Measurements from ENCODE around the gene PRDX2. TPM values are rescaled to one million over a fixed set of nuclear protein-coding genes. Genes with fewer than 3 reads are reported as not detected.

Gene PRDX2
- total RNA-seq, 1 donor from 2014 or later, result 319 TPM

- peak; percentile 74 for DNase-seq (ENCODE audit: low spot score)
These were observed 9.3 kb downstream of the PRDX2 start for GRCh38 chr19:12792051-12792852.

- peak; percentile 98 for DNase-seq (ENCODE audit: low spot score)
These were observed 10.1 kb downstream of the PRDX2 start, which contains the start of gene JUNB for GRCh38 chr19:12791345-12792050. Gene JUNB (plus strand): TSS chr19:12791486. CDS start chr19:12791772, 286 bp downstream.

- no peak for DNase-seq (ENCODE audit: low spot score)
These were observed 10.8 kb downstream of the PRDX2 start for GRCh38 chr19:12790628-12791344.

GRCh38 chr19:12789904-12790619 is 11.5 kb downstream of the PRDX2 start:
- DNase-seq (ENCODE audit: low spot score), result peak; percentile 95

- DNase-seq (ENCODE audit: low spot score), result no peak
These were observed 12.3 kb downstream of the PRDX2 start for GRCh38 chr19:12789098-12789903.

GRCh38 chr19:12788682-12789097 is 12.9 kb downstream of the PRDX2 start:
- DNase-seq (ENCODE audit: low spot score), result peak; percentile 72

- no peak for DNase-seq (ENCODE audit: low spot score)
These were observed 13.4 kb downstream of the PRDX2 start for GRCh38 chr19:12788042-12788681.

GRCh38 chr19:12787458-12787857 is 14.1 kb downstream of the PRDX2 start:
- no peak for DNase-seq (ENCODE audit: low spot score)

- DNase-seq (ENCODE audit: low spot score), result no peak
These were observed 14.6 kb downstream of the PRDX2 start for GRCh38 chr19:12786952-12787351.

- DNase-seq (ENCODE audit: low spot score), result peak; percentile 58
These were observed 15.3 kb downstream of the PRDX2 start for GRCh38 chr19:12786141-12786870.

- peak; percentile 28 for DNase-seq (ENCODE audit: low spot score)
These were observed 16.1 kb downstream of the PRDX2 start for GRCh38 chr19:12785431-12786031.

- no peak for DNase-seq (ENCODE audit: low spot score)
These were observed 16.6 kb downstream of the PRDX2 start for GRCh38 chr19:12784871-12785430.

- DNase-seq (ENCODE audit: low spot score), result no peak
These were observed 17.2 kb downstream of the PRDX2 start for GRCh38 chr19:12784394-12784870.

- peak; percentile 35 for DNase-seq (ENCODE audit: low spot score)
These were observed 17.7 kb downstream of the PRDX2 start for GRCh38 chr19:12783849-12784393.

GRCh38 chr19:12783291-12783848 is 18.2 kb downstream of the PRDX2 start:
- no peak for DNase-seq (ENCODE audit: low spot score)

- peak; percentile 83 for DNase-seq (ENCODE audit: low spot score)
These were observed 18.9 kb downstream of the PRDX2 start for GRCh38 chr19:12782424-12783290.

GRCh38 chr19:12782174-12782423 is 19.5 kb downstream of the PRDX2 start:
- no peak for DNase-seq (ENCODE audit: low spot score)
